Measurements from ENCODE around the gene KLHL29.

Gene KLHL29

GRCh38 chr2:23423062-23423872, 38.3 kb downstream of the KLHL29 start:
- no peak for DNase-seq

GRCh38 chr2:23423873-23424680, 39.1 kb downstream of the KLHL29 start:
- no peak for DNase-seq

- no peak for DNase-seq
Measured at GRCh38 chr2:23425338-23425871, 40.4 kb downstream of the KLHL29 start.

GRCh38 chr2:23425885-23426262, 40.9 kb downstream of the KLHL29 start:
- no peak for DNase-seq

GRCh38 chr2:23426263-23426905, 41.4 kb downstream of the KLHL29 start:
- DNase-seq: no peak

GRCh38 chr2:23427350-23427749, 42.4 kb downstream of the KLHL29 start:
- no peak for DNase-seq

GRCh38 chr2:23427976-23428375, 43.0 kb downstream of the KLHL29 start:
- no peak for DNase-seq

GRCh38 chr2:23429036-23429435, 44.1 kb downstream of the KLHL29 start:
- DNase-seq: no peak

- DNase-seq: no peak
Measured at GRCh38 chr2:23430263-23430662, 45.3 kb downstream of the KLHL29 start.

- DNase-seq: no peak
Measured at GRCh38 chr2:23432531-23432930, 47.6 kb downstream of the KLHL29 start.

GRCh38 chr2:23433282-23433681, 48.3 kb downstream of the KLHL29 start:
- DNase-seq: no peak

- no peak for DNase-seq
Measured at GRCh38 chr2:23434721-23435121, 49.7 kb downstream of the KLHL29 start.

- DNase-seq: no peak
Measured at GRCh38 chr2:23435250-23436035, 50.5 kb downstream of the KLHL29 start.

GRCh38 chr2:23436346-23437098, 51.5 kb downstream of the KLHL29 start:
- peak; percentile 15 for DNase-seq

GRCh38 chr2:23441414-23441813, 56.4 kb downstream of the KLHL29 start:
- DNase-seq: no peak

GRCh38 chr2:23445450-23445868, 60.5 kb downstream of the KLHL29 start:
- DNase-seq: no peak

GRCh38 chr2:23446916-23447315, 61.9 kb downstream of the KLHL29 start:
- no peak for DNase-seq

GRCh38 chr2:23447405-23447804, 62.4 kb downstream of the KLHL29 start:
- DNase-seq: no peak

- DNase-seq: no peak
Measured at GRCh38 chr2:23448906-23449305, 63.9 kb downstream of the KLHL29 start.

GRCh38 chr2:23449413-23449812, 64.4 kb downstream of the KLHL29 start:
- no peak for DNase-seq

- no peak for DNase-seq
Measured at GRCh38 chr2:23449831-23450331, 64.9 kb downstream of the KLHL29 start.

- no peak for DNase-seq
Measured at GRCh38 chr2:23452372-23452771, 67.4 kb downstream of the KLHL29 start.

All from activated CD4-positive, alpha-beta T cell treated with anti-CD3 and anti-CD28 coated beads for 1 hour (primary cell).